Esophagus squamous epithelium (tissue), 4 donors: ENCODE measurements around the gene XG.

ENCODE experiments used
- CTCF ChIP-seq, 6 experiments: fragments of 450-650 bp in 4 of 6; fragments of 200-600 bp in 2 of 6; sonication (generic) in 2 of 6; IDR thresholded peaks; one replicate each; pipeline ENCODE4 v1.5.1; 2016 to 2019; ENCODE audit warnings: antibody characterized with exemption in 6 of 6, mild to moderate bottlenecking in 4 of 6, moderate library complexity in 4 of 6
- POLR2A ChIP-seq, 4 donors: fragments of 450-650 bp; IDR thresholded peaks; one replicate each; pipeline ENCODE4 v1.6.1; 2017; ENCODE audit warnings: antibody characterized with exemption in 4 of 4, mild to moderate bottlenecking in 4 of 4, moderate library complexity in 3 of 4

DNA sequence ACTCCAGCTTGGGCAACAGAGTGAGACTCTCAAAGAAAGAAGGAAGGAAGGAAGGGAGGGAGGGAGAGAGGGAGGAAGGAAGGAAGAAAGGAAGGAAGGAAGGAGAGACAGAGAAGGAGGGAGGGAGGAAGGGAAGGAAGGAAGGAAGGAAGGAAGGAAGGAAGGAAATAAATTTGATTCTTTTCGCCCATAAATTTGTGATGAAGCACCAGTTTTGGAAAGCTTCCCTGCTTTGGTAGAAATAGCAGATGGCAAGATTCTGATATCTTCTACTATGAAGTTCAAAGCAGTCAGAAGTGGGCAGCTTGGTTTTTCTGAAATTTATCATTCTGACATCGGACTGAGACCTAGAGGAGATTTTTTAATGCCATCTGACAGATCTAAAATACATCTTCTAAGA lies 65.2 kb downstream of the XG start:
- TF ChIP-seq CTCF (IDR thresholded peaks at IDR 0.05): no peak
- no peak for TF ChIP-seq POLR2A (IDR thresholded peaks at IDR 0.05)
